ENCODE measurements around the gene CYSTM1. TPM values are rescaled to one million over a fixed set of nuclear protein-coding genes. Genes with fewer than 3 reads are reported as not detected.

The CYSTM1 gene
- total RNA-seq, 1 donor from 2014 or later: 11.4 TPM

GRCh38 chr5:140205952-140206351 is 31.0 kb downstream of the CYSTM1 start:
- no peaks in the 10 kb centered on the region for H3K4me1 Mint-ChIP-seq
- no peak overlapping the region for H3K27ac Mint-ChIP-seq
- TF ChIP-seq CTCF (IDR thresholded peaks at IDR 0.05; ENCODE audit: unreplicated experiment): no peak
- no peaks in the 10 kb centered on the region for H3K9me3 Mint-ChIP-seq
- DNase-seq (ENCODE audit: low spot score in 2 of 2, unreplicated experiment in 2 of 2): no peak
- no peak overlapping the region for H3K4me3 Mint-ChIP-seq
- H3K27me3 Mint-ChIP-seq (ENCODE audit: low read depth): no peaks in the 10 kb centered on the region
- H3K36me3 Mint-ChIP-seq: no peaks in the 10 kb centered on the region

GRCh38 chr5:140207250-140207964 is 32.4 kb downstream of the CYSTM1 start:
- Mint-ChIP-seq H3K36me3 (no peaks in the 10 kb centered on the region), H3K4me3 (no peak overlapping the region), H3K27me3 (ENCODE audit: low read depth) (no peaks in the 10 kb centered on the region), H3K4me1 (no peaks in the 10 kb centered on the region), H3K27ac (no peak overlapping the region), H3K9me3 (no peaks in the 10 kb centered on the region)
- no peak for DNase-seq (ENCODE audit: low spot score in 2 of 2, unreplicated experiment in 2 of 2)
- TF ChIP-seq CTCF (IDR thresholded peaks at IDR 0.05; ENCODE audit: unreplicated experiment): no peak

- no peak for TF ChIP-seq CTCF (IDR thresholded peaks at IDR 0.05; ENCODE audit: unreplicated experiment)
- no peaks in the 10 kb centered on the region for H3K27me3 Mint-ChIP-seq (ENCODE audit: low read depth)
- no peak overlapping the region for H3K4me3 Mint-ChIP-seq
- H3K27ac Mint-ChIP-seq: no peak overlapping the region
- H3K36me3 Mint-ChIP-seq: no peaks in the 10 kb centered on the region
- DNase-seq (ENCODE audit: low spot score in 2 of 2, unreplicated experiment in 2 of 2): no peak
- H3K4me1 Mint-ChIP-seq: no peaks in the 10 kb centered on the region
- H3K9me3 Mint-ChIP-seq: no peaks in the 10 kb centered on the region
Measured at GRCh38 chr5:140208065-140208464, 33.1 kb downstream of the CYSTM1 start.

GRCh38 chr5:140213370-140213983 is 38.5 kb downstream of the CYSTM1 start:
- no peak overlapping the region for H3K4me3 Mint-ChIP-seq
- no peak for TF ChIP-seq CTCF (IDR thresholded peaks at IDR 0.05; ENCODE audit: unreplicated experiment)
- no peaks in the 10 kb centered on the region for H3K36me3 Mint-ChIP-seq
- H3K4me1 Mint-ChIP-seq: no peaks in the 10 kb centered on the region
- H3K27me3 Mint-ChIP-seq (ENCODE audit: low read depth): no peaks in the 10 kb centered on the region
- DNase-seq (ENCODE audit: low spot score in 2 of 2, unreplicated experiment in 2 of 2): no peak
- H3K27ac Mint-ChIP-seq: no peak overlapping the region
- H3K9me3 Mint-ChIP-seq: no peaks in the 10 kb centered on the region

- Mint-ChIP-seq H3K27ac (no peak overlapping the region), H3K36me3 (no peaks in the 10 kb centered on the region), H3K4me1 (no peaks in the 10 kb centered on the region), H3K27me3 (ENCODE audit: low read depth) (no peaks in the 10 kb centered on the region), H3K9me3 (no peaks in the 10 kb centered on the region), H3K4me3 (no peak overlapping the region)
- DNase-seq (ENCODE audit: low spot score in 2 of 2, unreplicated experiment in 2 of 2): no peak
- no peak for TF ChIP-seq CTCF (IDR thresholded peaks at IDR 0.05; ENCODE audit: unreplicated experiment)
Measured at GRCh38 chr5:140214831-140215230, 39.8 kb downstream of the CYSTM1 start.

Measured in mesothelial cell of epicardium (in vitro differentiated cells).